H9 (cell line): ENCODE results near the gene ZBTB44. TPM values are rescaled to one million over a fixed set of nuclear protein-coding genes. Genes with fewer than 3 reads are reported as not detected.

Experiments
- DNase-seq: peaks from one replicate; pipeline ENCODE4 v3.0.0-alpha.2; 2017
- H2AFZ ChIP-seq: one replicate; pipeline ENCODE4 v1.6.1; 2013; ENCODE audit warnings: mild to moderate bottlenecking, low read length, control low read depth, moderate library complexity
- H2AK5ac ChIP-seq: 2 replicates; pipeline ENCODE4 v1.6.1; 2013; ENCODE audit warnings: low read length, control low read depth, mixed read lengths; ENCODE audit not compliant: insufficient read length
- H2BK120ac ChIP-seq: one replicate; pipeline ENCODE4 v1.6.1; 2013; ENCODE audit warnings: low read depth, mild to moderate bottlenecking, low read length, control low read depth, inconsistent platforms; ENCODE audit not compliant: poor library complexity, severe bottlenecking
- H2BK12ac ChIP-seq: 2 replicates; pipeline ENCODE4 v1.6.1; 2013; ENCODE audit warnings: low read length, control low read depth, mixed read lengths, low read depth; ENCODE audit not compliant: insufficient read length
- H2BK15ac ChIP-seq: 2 replicates; pipeline ENCODE4 v1.6.1; 2013; ENCODE audit warnings: low read depth, low read length, control low read depth
- H2BK20ac ChIP-seq: one replicate; pipeline ENCODE4 v1.6.1; 2013; ENCODE audit warnings: low read depth, mild to moderate bottlenecking, low read length, control low read depth, inconsistent platforms; ENCODE audit not compliant: poor library complexity, severe bottlenecking
- H2BK5ac ChIP-seq: 2 replicates; pipeline ENCODE4 v1.6.1; 2013; ENCODE audit warnings: low read length, control low read depth, mixed read lengths; ENCODE audit not compliant: insufficient read length
- H3K14ac ChIP-seq: 2 replicates; pipeline ENCODE4 v1.6.1; 2013; ENCODE audit warnings: low read length, control low read depth; ENCODE audit not compliant: insufficient read depth
- H3K18ac ChIP-seq: 2 replicates; pipeline ENCODE4 v1.6.1; 2013; ENCODE audit warnings: low read depth, mild to moderate bottlenecking, mixed read lengths, low read length, control low read depth; ENCODE audit not compliant: insufficient read length
- H3K23ac ChIP-seq: 2 replicates; pipeline ENCODE4 v1.6.1; 2013; ENCODE audit warnings: low read length, control low read depth, mixed read lengths, low read depth; ENCODE audit not compliant: insufficient read length
- H3K23me2 ChIP-seq: 2 replicates; pipeline ENCODE4 v1.6.1; 2013; ENCODE audit warnings: low read depth, mild to moderate bottlenecking, mixed read lengths, low read length, control low read depth; ENCODE audit not compliant: insufficient read length, poor library complexity, severe bottlenecking
- H3K27ac ChIP-seq: 2 replicates; pipeline ENCODE4 v1.5.1; 2013; ENCODE audit warnings: low read length, control low read depth, mixed read lengths, low read depth; ENCODE audit not compliant: insufficient read length
- H3K27me3 ChIP-seq: 2 replicates; pipeline ENCODE4 v1.6.1; 2013; ENCODE audit warnings: low read length, control low read depth, inconsistent platforms; ENCODE audit not compliant: insufficient read depth
- H3K4ac ChIP-seq: 2 replicates; pipeline ENCODE4 v1.6.1; 2013; ENCODE audit warnings: low read depth, mild to moderate bottlenecking, control low read depth, inconsistent platforms, low read length, moderate library complexity
- H3K4me1 ChIP-seq: 2 replicates; pipeline ENCODE4 v1.6.1; 2013; ENCODE audit warnings: low read length, control low read depth, inconsistent platforms; ENCODE audit not compliant: insufficient read depth
- H3K4me2 ChIP-seq: 2 replicates; pipeline ENCODE4 v1.6.1; 2013; ENCODE audit warnings: low read length, control low read depth, mixed read lengths; ENCODE audit not compliant: insufficient read length, insufficient read depth
- H3K56ac ChIP-seq: 2 replicates; pipeline ENCODE4 v1.6.1; 2013; ENCODE audit warnings: low read depth, mild to moderate bottlenecking, mixed read lengths, low read length, control low read depth; ENCODE audit not compliant: insufficient read length
- H3K79me1 ChIP-seq: 2 replicates; pipeline ENCODE4 v1.6.1; 2013; ENCODE audit warnings: low read depth, mild to moderate bottlenecking, moderate library complexity, low read length, control low read depth, inconsistent platforms; ENCODE audit not compliant: insufficient read depth, poor library complexity, severe bottlenecking
- H3K79me2 ChIP-seq: 2 replicates; pipeline ENCODE4 v1.6.1; 2013; ENCODE audit warnings: low read length, control low read depth, inconsistent platforms; ENCODE audit not compliant: insufficient read depth
- H3K9ac ChIP-seq: 2 replicates; pipeline ENCODE4 v1.6.1; 2013; ENCODE audit warnings: low read length, control low read depth, mixed read lengths; ENCODE audit not compliant: insufficient read length; ENCODE audit errors: extremely low read depth
- H3K9me3 ChIP-seq: one replicate; pipeline ENCODE4 v1.6.1; 2013; ENCODE audit warnings: low read depth, low read length, inconsistent platforms; ENCODE audit not compliant: control insufficient read depth
- H3T11ph ChIP-seq: one replicate; pipeline ENCODE4 v1.6.1; 2013; ENCODE audit warnings: mild to moderate bottlenecking, low read length, control low read depth, inconsistent platforms
- H4K20me1 ChIP-seq: one replicate; pipeline ENCODE4 v1.6.1; 2013; ENCODE audit not compliant: control insufficient read depth, insufficient read length, insufficient read depth
- H4K5ac ChIP-seq: 2 replicates; pipeline ENCODE4 v1.6.1; 2013; ENCODE audit warnings: low read depth, mild to moderate bottlenecking, mixed read lengths, low read length, control low read depth; ENCODE audit not compliant: insufficient read length
- H4K8ac ChIP-seq: replicated peaks from 2 replicates; pipeline ENCODE4 v1.6.1; 2013; ENCODE audit warnings: low read length, control low read depth, mixed read lengths, low read depth; ENCODE audit not compliant: insufficient read length
- H4K91ac ChIP-seq: 2 replicates; pipeline ENCODE4 v1.6.1; 2013; ENCODE audit warnings: low read depth, mild to moderate bottlenecking, moderate library complexity, mixed read lengths, low read length, control low read depth; ENCODE audit not compliant: insufficient read length
- H3K27ac Mint-ChIP-seq, 3 experiments: 2 replicates in 2 of 3; 3 replicates in 1 of 3; pipeline ENCODE4 v1.8.0; 2020 to 2021; ENCODE audit warnings: mixed read lengths in 3 of 3, mild to moderate bottlenecking in 1 of 3, moderate library complexity in 1 of 3
- H3K27me3 Mint-ChIP-seq: 2 replicates; pipeline ENCODE4 v1.8.0; 2021; ENCODE audit warnings: low read depth, mild to moderate bottlenecking, moderate library complexity, mixed read lengths
- H3K36me3 Mint-ChIP-seq, 3 experiments: 2 replicates in 2 of 3; 3 replicates in 1 of 3; pipeline ENCODE4 v1.8.0; 2020 to 2021; ENCODE audit warnings: low read depth in 3 of 3, mixed read lengths in 3 of 3; ENCODE audit not compliant: insufficient read depth in 1 of 3
- H3K4me1 Mint-ChIP-seq, 2 experiments: 2 replicates each; pipeline ENCODE4 v1.8.0; 2020; ENCODE audit warnings: mixed read lengths in 2 of 2
- H3K4me3 Mint-ChIP-seq, 2 experiments: 2 replicates in 1 of 2; 3 replicates in 1 of 2; pipeline ENCODE4 v1.8.0; 2020 to 2021; ENCODE audit warnings: mild to moderate bottlenecking in 2 of 2, mixed read lengths in 2 of 2, moderate library complexity in 1 of 2
- H3K9me3 Mint-ChIP-seq, 2 experiments: 2 replicates in 1 of 2; 3 replicates in 1 of 2; pipeline ENCODE4 v1.8.0; 2020; ENCODE audit warnings: mild to moderate bottlenecking in 2 of 2, mixed read lengths in 2 of 2, moderate library complexity in 1 of 2
- CTCF ChIP-seq: fragments of 200-600 bp; sonication (generic); conservative IDR thresholded peaks from 3 replicates; pipeline ENCODE4 v1.8.0; 2021; ENCODE audit warnings: antibody characterized with exemption, mild to moderate bottlenecking
- WGBS: extraction: QIAGEN DNeasy Blood & Tissue Kit; methylation state at CpG from one replicate; pipeline ENCODE4 v1.1.7; 2013; ENCODE audit warnings: missing lambda C conversion rate, low lambda C conversion rate, mixed read lengths; ENCODE audit not compliant: insufficient read length; ENCODE audit errors: extremely low coverage; 5-methylcytosine and 5-hydroxymethylcytosine counted together
- total RNA-seq: library from RNA; stranded (reverse); gene quantifications from 2 replicates; pipeline ENCODE4 v1.2.1, GENCODE V29; 2021

The ZBTB44 gene
- total RNA-seq, 1 experiment from 2014 or later = 67.7 TPM

- H3K4me3 Mint-ChIP-seq = no peak overlapping the region; a peak in 1 of 5 replicates
- DNase-seq = no peak
- no peaks in the 10 kb centered on the region; a peak in 1 of 5 replicates for H3K9me3 Mint-ChIP-seq
Observed at GRCh38 chr11:130216591-130217132, 98.1 kb downstream of the ZBTB44 start.

More at GRCh38 chr11:130216591-130217132, 98.1 kb downstream of the ZBTB44 start:
- H3K27me3 ChIP-seq = no peaks in the 10 kb centered on the region
- H2BK12ac ChIP-seq = no peak overlapping the region
- no peak overlapping the region for H2AK5ac ChIP-seq
- H3K4me1 Mint-ChIP-seq = peaks cover 21 to 22% of the 10 kb centered on the region in 2 experiments
- H3T11ph ChIP-seq = no peak overlapping the region
- no peak overlapping the region for H2BK120ac ChIP-seq
- no peaks in the 10 kb centered on the region for H3K23me2 ChIP-seq
- no CpG with 5 or more reads among the region's 17 CpGs for WGBS
- no peak overlapping the region for H3K4me2 ChIP-seq
- H3K36me3 Mint-ChIP-seq = no peaks in the 10 kb centered on the region; a peak in 1 of 7 replicates
- no peak overlapping the region for H4K91ac ChIP-seq
- no peak overlapping the region for H3K14ac ChIP-seq
- no peak overlapping the region for H3K18ac ChIP-seq
- no peak overlapping the region for H3K56ac ChIP-seq
- H3K4me1 ChIP-seq = no peaks in the 10 kb centered on the region; the same call in 1 of the 2 replicates
- H2AFZ ChIP-seq = no peak overlapping the region
- TF ChIP-seq CTCF = no peak
- no peak overlapping the region for H4K8ac ChIP-seq
- H3K27me3 Mint-ChIP-seq = peaks cover 4% of the 10 kb centered on the region
- no peak overlapping the region for H4K5ac ChIP-seq
- H3K27ac Mint-ChIP-seq = peak overlapping the region in 1 of 3 experiments; percentile 44; a peak in 1 of 7 replicates
- no peaks in the 10 kb centered on the region for H3K79me2 ChIP-seq
- H3K4ac ChIP-seq = no peak overlapping the region
- H2BK20ac ChIP-seq = no peak overlapping the region
- no peaks in the 10 kb centered on the region for H3K79me1 ChIP-seq
- no peaks in the 10 kb centered on the region for H4K20me1 ChIP-seq
- no peak overlapping the region for H3K9ac ChIP-seq
- H3K9me3 ChIP-seq = no peaks in the 10 kb centered on the region
- H3K27ac ChIP-seq = no peak overlapping the region
- H3K23ac ChIP-seq = no peak overlapping the region
- H2BK15ac ChIP-seq = no peak overlapping the region
- H2BK5ac ChIP-seq = no peak overlapping the region
